ENCODE data around the gene SSTR4. TPM values are rescaled to one million over a fixed set of nuclear protein-coding genes. Genes with fewer than 3 reads are reported as not detected.
"Not testable (repeated sequence)": the region's sequence is repeated elsewhere in the genome, so short reads cannot be mapped to it uniquely, and the experiment has no call there.

The SSTR4 gene
- total RNA-seq (2022) (not detected in 2 replicates), Bru-seq, nascent RNA (not detected), BruChase-seq, experiment 1, labeled RNA remaining after a 2-hour chase (not detected), BruChase-seq, experiment 2, labeled RNA remaining after a 6-hour chase (not detected)
- long read RNA-seq = 0 reads

- ChIA-PET CTCF (no interaction called here), POLR2A (no interaction called here)
- Mint-ChIP-seq H3K4me1 (ENCODE audit: low read depth, unreplicated experiment) (peaks cover 5% of the 10 kb centered on the region), H3K9me3 (ENCODE audit: unreplicated experiment) (no peaks in the 10 kb centered on the region), H3K36me3 (ENCODE audit: insufficient read depth, unreplicated experiment) (no peaks in the 10 kb centered on the region), H3K27me3 (ENCODE audit: insufficient read depth, unreplicated experiment) (no peaks in the 10 kb centered on the region), H3K27ac (ENCODE audit: unreplicated experiment) (no peak within 1 kb of the TSS), H3K4me3 (ENCODE audit: unreplicated experiment) (no peak within 1 kb of the TSS)
- BruUV-seq (replicated peaks) = no TSS peak
- Histone ChIP-seq H3K4me3 (ENCODE audit: low read depth, low read length) (no peak within 1 kb of the TSS), H3K27me3 (replicated peaks; ENCODE audit: control insufficient read depth, insufficient read depth, low read length) (no peaks in the 10 kb centered on the region; the same call in 1 of the 2 replicates), H3K36me3 (ENCODE audit: control insufficient read depth, insufficient read depth, low read length) (no peaks in the 10 kb centered on the region), H3K4me1 (peaks cover 12% of the 10 kb centered on the region), H3K9me3 (no peaks in the 10 kb centered on the region)
- TF ChIP-seq, protein P1, sequence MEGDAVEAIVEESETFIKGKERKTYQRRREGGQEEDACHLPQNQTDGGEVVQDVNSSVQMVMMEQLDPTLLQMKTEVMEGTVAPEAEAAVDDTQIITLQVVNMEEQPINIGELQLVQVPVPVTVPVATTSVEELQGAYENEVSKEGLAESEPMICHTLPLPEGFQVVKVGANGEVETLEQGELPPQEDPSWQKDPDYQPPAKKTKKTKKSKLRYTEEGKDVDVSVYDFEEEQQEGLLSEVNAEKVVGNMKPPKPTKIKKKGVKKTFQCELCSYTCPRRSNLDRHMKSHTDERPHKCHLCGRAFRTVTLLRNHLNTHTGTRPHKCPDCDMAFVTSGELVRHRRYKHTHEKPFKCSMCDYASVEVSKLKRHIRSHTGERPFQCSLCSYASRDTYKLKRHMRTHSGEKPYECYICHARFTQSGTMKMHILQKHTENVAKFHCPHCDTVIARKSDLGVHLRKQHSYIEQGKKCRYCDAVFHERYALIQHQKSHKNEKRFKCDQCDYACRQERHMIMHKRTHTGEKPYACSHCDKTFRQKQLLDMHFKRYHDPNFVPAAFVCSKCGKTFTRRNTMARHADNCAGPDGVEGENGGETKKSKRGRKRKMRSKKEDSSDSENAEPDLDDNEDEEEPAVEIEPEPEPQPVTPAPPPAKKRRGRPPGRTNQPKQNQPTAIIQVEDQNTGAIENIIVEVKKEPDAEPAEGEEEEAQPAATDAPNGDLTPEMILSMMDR (IDR thresholded peaks at IDR 0.05; ENCODE audit: insufficient read depth in 1 of 2, low read depth in 1 of 2, low read length in 1 of 2, severe bottlenecking in 1 of 2, unreplicated experiment in 1 of 2) = no peak
- no peak for DNase-seq
- intact Hi-C loops (cut with micrococcal nuclease; ENCODE audit: unreplicated experiment) = no loop called here
Observed at GRCh38 chr20:23034721-23035671, at the start of gene SSTR4. TSS of gene SSTR4 (plus strand) at chr20:23035312. CDS start at chr20:23035484, 172 bp downstream.

- Mint-ChIP-seq H3K4me1 (ENCODE audit: low read depth, unreplicated experiment) (no peaks in the 10 kb centered on the region), H3K9me3 (ENCODE audit: unreplicated experiment) (peaks cover 19% of the 10 kb centered on the region), H3K4me3 (ENCODE audit: unreplicated experiment) (no peak overlapping the region), H3K36me3 (ENCODE audit: insufficient read depth, unreplicated experiment) (no peaks in the 10 kb centered on the region), H3K27me3 (ENCODE audit: insufficient read depth, unreplicated experiment) (no peaks in the 10 kb centered on the region), H3K27ac (ENCODE audit: unreplicated experiment) (no peak overlapping the region)
- Histone ChIP-seq H3K4me3 (ENCODE audit: low read depth, low read length) (no peak overlapping the region), H3K4me1 (no peaks in the 10 kb centered on the region), H3K9me3 (no peaks in the 10 kb centered on the region), H3K27me3 (replicated peaks; ENCODE audit: control insufficient read depth, insufficient read depth, low read length) (no peaks in the 10 kb centered on the region), H3K36me3 (ENCODE audit: control insufficient read depth, insufficient read depth, low read length) (no peaks in the 10 kb centered on the region)
- intact Hi-C loops (cut with micrococcal nuclease; ENCODE audit: unreplicated experiment) = no loop called here
- ChIA-PET CTCF (no interaction called here), POLR2A (no interaction called here)
- DNase-seq = no peak
- TF ChIP-seq, protein P1 (IDR thresholded peaks at IDR 0.05; ENCODE audit: insufficient read depth in 1 of 2, low read depth in 1 of 2, low read length in 1 of 2, severe bottlenecking in 1 of 2, unreplicated experiment in 1 of 2) = no peak
- no TSS peak for BruUV-seq (replicated peaks)
Observed at GRCh38 chr20:22986601-22987000, 48.5 kb upstream of the SSTR4 start.

GRCh38 chr20:22991424-22991823 is 43.7 kb upstream of the SSTR4 start:
- H3K4me3 ChIP-seq (ENCODE audit: low read depth, low read length); H3K4me1 Mint-ChIP-seq (ENCODE audit: low read depth, unreplicated experiment); H3K4me3 Mint-ChIP-seq (ENCODE audit: unreplicated experiment); H3K9me3 ChIP-seq; H3K27ac Mint-ChIP-seq (ENCODE audit: unreplicated experiment); DNase-seq; POLR2A ChIA-PET; H3K36me3 ChIP-seq (ENCODE audit: control insufficient read depth, insufficient read depth, low read length); CTCF ChIA-PET; H3K27me3 Mint-ChIP-seq (ENCODE audit: insufficient read depth, unreplicated experiment); H3K36me3 Mint-ChIP-seq (ENCODE audit: insufficient read depth, unreplicated experiment); BruUV-seq (replicated peaks); H3K27me3 ChIP-seq (replicated peaks; ENCODE audit: control insufficient read depth, insufficient read depth, low read length); H3K4me1 ChIP-seq; intact Hi-C loops (cut with micrococcal nuclease; ENCODE audit: unreplicated experiment): not testable (repeated sequence)
- peaks cover 18% of the 10 kb centered on the region for H3K9me3 Mint-ChIP-seq (ENCODE audit: unreplicated experiment)

All from Caco-2 (cell line).